Adrenal gland (tissue), 5 donors: ENCODE measurements around the gene TRIP12.

ENCODE experiments used
- POLR2A ChIP-seq, 2 donors: fragments of 450-650 bp; IDR thresholded peaks; one replicate each; pipeline ENCODE4 v1.6.1; 2017; ENCODE audit warnings: antibody characterized with exemption in 2 of 2, mild to moderate bottlenecking in 2 of 2, moderate library complexity in 1 of 2
- TF ChIP-seq, protein P1 (sequence below), 6 experiments: fragments of 450-650 bp in 4 of 6; fragments of 200-600 bp in 2 of 6; sonication (generic) in 1 of 6; IDR thresholded peaks; 1 replicate in 5 of 6; 2 replicates in 1 of 6; pipeline versions ENCODE4 v1.5.1 to v1.8.0; 2016 to 2021; ENCODE audit warnings: antibody characterized with exemption in 6 of 6, mild to moderate bottlenecking in 2 of 6, moderate library complexity in 1 of 6
- donor health status: DM: no; HTN: no; CAD: no.

GRCh38 chr2:229740279-229740678 is 181.5 kb downstream of the TRIP12 start:
- no peak for TF ChIP-seq POLR2A (IDR thresholded peaks at IDR 0.05)
- TF ChIP-seq, protein P1, sequence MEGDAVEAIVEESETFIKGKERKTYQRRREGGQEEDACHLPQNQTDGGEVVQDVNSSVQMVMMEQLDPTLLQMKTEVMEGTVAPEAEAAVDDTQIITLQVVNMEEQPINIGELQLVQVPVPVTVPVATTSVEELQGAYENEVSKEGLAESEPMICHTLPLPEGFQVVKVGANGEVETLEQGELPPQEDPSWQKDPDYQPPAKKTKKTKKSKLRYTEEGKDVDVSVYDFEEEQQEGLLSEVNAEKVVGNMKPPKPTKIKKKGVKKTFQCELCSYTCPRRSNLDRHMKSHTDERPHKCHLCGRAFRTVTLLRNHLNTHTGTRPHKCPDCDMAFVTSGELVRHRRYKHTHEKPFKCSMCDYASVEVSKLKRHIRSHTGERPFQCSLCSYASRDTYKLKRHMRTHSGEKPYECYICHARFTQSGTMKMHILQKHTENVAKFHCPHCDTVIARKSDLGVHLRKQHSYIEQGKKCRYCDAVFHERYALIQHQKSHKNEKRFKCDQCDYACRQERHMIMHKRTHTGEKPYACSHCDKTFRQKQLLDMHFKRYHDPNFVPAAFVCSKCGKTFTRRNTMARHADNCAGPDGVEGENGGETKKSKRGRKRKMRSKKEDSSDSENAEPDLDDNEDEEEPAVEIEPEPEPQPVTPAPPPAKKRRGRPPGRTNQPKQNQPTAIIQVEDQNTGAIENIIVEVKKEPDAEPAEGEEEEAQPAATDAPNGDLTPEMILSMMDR (IDR thresholded peaks at IDR 0.05): no peak
